Right hindlimb (tissue), 1 donor: ENCODE measurements around the gene FNDC7.
A peak's percentile ranks its signal among the peaks of the same experiment; 100 is the strongest.
"Not testable (repeated sequence)": the region's sequence is repeated elsewhere in the genome, so short reads cannot be mapped to it uniquely, and the experiment has no call there.

ENCODE experiments used
- DNase-seq: peaks from one replicate; pipeline ENCODE4 v3.0.0-alpha.2; 2018

Gene FNDC7

DNA sequence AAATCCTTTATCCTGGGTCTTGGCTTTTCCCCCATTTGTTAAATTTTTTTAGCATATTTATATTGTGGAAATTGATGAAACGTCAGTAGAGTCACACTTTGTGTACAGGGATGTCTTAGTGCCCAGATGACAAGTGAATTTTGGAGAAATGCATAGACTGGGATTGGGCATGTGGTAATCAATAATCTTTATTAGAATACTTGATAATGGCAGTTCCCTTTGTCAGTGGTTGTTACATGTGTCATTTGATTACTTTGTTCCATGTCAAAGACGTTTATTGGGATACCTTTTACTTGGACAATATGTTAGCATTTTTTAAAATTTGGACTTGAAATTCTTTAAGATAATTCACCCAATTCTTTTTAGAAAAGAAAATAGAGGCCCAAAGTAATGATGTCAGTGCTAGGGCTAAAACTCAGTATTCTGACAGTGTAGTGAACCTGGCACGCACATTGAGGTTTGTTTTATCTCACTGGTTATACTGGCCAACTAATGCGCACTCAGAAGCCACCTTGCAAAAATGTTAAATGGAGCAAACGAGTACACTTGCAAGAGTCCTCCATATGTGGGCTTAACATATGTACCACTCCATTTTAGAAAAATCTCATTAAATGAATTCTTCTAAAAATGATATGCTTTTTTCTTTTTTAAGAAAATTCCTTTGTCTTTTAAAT, 11.4 kb upstream of the FNDC7 start:
- no peak for DNase-seq

DNA sequence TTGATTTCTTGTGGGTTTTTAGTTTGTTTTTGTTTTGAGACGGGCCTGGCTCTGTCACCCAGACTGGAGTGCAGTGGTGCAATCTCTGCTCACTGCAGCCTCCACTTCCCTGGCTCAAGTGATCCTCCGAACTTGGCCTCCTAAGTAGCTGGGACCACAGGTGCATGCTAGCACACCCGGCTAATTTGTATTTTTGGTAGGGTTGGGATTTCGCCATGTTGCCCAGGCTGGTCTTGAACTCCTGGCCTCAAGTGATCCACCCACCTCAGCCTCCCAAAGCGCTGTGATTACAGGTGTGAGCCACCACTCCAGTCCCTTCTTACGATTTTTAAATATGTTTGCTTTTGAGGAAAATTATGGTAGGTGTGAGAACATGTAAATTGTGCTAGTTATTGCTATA, 10.6 kb upstream of the FNDC7 start:
- not testable (repeated sequence) for DNase-seq

DNA sequence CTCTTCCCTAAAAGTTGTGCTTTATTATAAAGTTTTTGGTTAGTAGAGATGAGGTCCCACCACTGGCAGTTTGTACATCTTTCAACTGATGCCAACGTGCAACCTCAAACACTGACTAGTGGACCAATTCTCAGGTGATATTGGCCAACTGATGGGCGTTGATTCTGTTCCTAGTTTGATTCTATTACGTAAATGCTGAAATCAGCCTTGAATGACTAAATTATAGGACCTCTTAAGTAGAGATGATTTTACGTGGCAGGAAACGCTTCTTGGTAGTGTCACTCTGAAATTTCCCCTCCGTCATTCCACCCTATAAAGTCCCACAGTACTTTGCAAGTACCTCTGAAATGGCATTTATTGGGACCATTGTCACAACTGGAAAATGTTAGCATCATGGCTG, 8.8 kb upstream of the FNDC7 start:
- no peak for DNase-seq

DNA sequence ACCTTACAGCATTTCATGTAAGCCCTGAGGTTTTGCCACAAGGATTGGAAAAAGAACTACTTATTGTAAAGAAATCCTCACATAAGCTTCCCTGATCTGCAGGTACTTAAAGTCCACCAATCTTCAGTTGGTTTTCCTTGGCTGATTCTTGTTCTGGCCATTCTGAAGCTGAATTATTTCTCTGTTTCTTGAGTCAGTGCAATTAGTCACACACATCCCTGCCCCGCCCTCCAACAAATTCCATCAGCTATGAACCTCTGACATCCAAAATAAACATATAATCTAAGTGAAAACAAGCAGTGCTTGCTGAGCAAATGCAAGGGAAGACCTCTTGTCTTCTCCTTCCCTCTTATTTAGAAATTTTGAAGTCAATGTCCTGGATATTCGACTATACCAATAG, 8.2 kb upstream of the FNDC7 start:
- DNase-seq, result no peak

DNA sequence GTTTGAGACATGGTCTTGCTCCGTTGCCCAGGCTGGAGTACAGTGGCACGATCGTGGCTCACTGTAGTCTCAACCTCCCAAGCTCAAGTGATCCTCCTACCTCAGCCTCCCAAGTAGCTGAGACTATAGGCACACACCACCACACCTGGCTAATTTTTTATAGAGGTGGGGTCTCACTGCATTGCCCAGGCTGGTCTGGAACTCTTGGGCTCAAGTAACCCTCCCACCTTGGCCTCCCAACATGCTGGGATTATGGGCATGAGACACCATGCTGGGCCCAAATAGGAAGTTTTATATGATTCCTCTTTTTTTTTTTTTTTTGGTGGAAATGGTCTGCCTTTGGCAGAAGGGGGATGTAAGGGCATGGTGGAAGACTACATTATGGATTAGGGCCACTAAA, 6.1 kb upstream of the FNDC7 start:
- DNase-seq, result no peak

DNA sequence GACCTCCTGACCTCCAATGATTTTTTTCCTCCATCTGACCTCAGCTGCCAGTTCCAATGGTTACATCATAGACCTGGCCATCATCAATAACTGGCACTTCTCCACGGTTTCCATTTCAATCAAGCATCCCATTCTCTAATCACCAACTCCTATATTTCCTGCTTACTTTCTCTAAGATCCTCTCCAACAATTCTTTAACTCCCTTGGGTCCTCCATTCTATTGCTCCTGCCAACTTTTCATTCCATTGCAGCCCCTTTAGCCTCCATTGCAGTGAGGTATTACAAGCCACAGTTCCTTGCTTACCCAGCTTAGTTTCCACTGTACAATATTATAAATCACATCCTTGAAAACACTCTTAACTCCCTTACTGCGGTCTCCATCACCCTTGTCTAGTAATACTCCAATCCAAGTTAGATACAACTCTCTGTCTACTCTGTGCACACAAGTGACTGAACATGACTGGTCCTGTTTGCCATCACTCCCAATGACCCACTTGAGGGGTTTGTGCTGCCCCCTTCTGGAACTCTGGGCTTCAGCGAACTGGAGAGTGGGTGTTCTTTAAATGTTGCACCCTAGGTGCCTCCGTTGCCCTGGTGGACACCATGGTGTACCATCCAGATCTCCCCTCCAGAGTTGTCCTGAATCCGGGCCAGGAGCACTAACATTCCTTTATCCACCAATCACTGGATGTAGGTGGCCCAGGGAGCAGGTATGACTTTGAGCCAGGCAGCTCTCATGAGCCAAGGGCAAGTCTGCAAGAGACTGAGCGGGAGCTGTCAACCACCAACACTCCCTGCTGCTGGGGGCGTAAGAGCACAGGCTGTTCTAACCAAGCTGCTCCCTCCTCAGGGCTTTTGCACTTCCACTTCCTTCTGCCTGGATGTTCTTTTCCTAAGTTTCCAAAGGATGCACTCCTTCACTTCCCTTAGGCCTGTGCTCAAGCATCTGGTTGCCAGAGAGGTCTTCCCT, 3.7 kb upstream of the FNDC7 start:
- no peak for DNase-seq

DNA sequence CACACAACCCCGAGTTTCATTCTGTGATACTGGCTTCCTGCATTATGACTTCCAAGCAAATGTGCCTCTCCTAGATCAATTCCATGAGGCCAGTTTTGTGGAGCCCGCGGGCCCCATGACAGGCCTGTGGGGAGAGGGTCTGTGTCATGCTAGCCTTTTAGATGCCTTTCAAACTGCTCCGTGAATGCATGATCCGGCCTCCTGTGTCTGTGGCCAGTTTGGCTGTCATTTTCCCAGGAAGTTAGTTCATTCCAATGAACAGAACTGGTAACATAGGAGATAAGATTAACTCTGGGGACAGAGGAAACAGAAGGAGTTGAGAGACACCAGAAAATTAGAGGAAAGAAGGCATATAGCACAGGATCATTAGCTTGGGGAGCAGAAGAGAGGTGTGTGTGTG, 3.2 kb downstream of the FNDC7 start:
- DNase-seq, result no peak

DNA sequence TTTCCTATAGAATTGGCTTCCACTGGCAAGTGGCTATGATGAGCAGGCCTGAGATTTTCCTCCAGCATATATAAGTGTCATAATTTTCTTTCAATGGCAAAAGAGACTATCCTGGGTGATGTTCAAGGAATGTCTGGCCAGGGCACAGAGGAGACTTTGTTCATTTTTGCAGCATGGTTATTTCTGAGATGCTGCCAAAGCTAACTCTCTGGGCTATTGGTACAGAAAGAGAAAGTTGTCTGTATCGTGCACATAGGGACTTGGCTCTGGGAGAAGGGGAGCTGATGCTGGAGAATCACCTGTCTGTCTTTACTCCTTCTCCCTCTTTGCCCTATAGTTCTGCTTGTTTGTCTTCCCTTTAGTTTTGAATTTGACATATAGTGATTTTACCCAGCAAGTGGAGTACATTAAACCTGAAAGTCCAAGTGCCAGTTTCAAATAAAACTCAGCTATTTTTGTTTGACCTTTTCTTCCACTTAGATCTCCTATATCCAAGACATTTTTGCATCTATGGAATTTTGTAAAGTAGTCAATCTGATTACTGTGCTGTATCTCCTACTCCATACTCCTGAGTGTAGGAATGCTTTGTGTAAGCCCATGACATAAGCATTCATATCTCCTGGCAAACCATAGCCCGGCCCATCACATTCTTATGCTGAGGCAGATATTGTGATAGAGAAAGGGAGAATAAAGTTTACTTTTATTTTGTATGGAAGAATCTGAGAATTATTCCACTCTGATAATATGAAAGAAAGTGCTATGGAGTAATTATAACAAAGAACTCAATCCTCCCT, 3.9 kb downstream of the FNDC7 start:
- no peak for DNase-seq

DNA sequence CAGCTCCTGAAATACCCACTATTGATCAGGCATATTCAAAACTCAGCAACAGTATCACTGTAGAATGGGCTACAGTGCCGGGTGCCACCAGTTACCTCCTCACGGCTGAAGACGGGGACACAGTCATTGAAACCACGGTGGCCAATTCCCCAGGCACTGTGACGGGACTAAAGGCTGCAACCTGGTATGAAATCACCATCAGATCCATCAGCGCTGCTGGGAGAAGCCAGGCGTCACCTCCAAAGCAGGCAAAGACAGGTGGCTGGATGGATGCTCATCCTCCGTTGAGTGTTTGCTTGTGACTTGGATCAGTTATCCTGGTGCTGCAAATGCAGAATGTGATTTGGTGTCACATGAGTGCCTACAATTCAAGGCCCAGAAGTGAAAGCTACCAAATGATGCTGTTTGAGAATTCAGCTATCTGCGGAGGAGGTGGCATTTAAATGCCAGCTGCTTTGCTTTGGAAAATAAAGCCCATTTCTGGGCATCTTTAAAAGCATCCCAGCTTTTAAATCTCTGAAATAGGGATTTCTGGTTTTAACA, 5.1 kb downstream of the FNDC7 start:
- no peak for DNase-seq

DNA sequence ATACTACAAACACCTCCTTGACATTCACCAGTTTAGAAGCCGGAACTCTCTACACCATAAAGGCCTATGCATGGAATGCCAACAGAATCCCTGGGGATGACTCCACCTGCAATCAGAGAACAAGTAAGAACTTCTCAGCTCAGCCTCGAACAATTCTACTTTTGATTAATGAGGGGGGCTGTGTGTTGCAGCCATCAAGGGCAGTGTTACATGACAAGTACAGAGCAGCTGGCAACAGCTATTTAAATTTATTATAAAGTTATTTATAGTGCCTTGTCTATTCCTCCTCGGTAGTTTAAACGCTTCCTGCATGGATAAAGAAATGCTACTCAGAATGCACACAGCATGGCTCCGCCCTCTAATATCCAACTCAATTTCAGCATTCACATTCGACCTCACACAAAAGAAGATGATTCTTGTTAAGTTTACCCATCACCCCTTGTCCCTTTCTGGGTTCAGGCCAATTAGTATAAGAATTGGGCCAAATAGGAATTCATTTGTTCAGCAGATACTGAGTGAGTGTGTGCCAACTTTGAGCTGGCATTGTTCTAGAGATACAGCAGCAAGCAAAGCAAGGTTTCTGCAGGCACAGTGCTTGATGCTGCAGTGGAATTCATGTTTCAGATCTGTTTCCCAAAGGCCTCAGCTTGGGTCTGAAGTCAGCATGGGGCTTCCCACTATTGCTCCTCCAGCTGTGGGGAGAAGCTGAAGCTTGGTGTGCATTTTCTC, 6.4 kb downstream of the FNDC7 start:
- DNase-seq, result no peak

DNA sequence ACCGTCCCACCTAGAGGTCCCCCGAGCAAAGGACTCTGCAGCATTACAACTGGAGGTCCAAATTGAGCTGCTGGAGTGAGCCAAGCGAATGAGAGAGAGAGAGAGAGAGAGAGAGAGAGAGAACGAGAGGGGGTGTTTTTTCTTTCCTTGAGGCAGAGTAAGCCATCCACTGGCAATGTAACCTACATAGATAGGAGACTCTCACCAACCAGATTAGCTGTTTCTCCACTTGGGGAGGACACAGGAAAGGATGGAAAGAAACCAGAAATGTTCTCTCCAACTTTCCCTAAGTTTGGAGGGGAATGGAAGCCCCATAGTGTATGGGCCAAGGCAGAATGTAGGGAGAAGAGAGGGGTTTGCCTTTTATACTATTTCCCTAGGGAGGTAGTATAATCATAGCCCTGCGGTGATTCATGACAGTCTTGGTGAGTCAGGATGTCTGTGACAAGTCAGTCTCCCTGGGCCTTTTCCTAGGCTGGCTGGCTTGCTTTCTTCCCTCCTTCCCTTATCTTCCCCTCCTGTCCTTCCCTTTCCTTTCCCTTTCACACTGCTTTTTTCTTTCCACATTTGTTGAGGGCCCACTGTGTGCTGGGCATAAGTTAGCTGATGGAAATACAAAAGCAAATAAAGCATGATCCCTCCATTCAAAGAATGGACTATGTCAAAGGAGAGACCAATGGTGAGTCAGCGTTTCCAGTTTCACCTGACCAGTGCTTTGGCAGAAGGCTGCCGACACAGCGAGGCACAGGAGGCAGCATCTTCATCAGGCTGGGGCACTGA, 7.1 kb downstream of the FNDC7 start:
- DNase-seq, result no peak

DNA sequence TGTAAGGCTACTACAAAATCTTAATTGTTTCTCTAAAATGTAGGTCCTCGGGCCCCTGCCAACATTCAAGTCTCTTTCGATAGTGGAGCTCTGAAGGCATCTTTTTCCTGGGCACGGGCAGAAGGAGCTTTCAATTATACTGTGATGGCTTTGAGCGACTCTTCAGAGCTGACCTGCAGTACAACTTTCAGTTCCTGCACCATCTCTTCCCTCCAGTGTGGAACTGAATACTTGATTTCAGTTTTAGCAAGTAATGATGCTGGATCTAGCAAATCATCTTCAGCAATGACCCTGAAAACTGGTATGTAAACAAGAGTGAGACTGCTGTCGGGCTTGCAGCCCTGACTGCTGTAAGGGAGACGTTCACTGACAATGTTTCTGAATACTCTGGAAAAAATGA, 9.6 kb downstream of the FNDC7 start:
- no peak for DNase-seq

DNA sequence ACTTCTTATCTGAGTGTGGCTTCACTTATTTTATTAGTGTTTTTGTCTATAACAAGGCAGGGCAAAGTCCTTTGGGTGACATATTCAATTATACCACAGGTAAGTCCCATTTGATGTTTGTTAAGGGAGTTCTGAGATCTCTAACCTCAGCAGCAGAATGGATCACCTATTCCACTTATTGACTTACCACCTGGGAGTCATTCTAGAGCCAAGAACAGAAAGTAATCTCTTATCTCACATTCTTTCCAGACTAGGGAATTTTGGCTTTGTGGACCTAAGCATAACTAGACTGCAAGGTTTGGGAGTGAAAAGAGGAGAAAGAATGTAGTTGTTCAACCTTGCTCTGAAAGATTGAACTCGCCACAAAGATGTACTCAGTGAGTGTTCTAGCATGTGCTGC, 13.2 kb downstream of the FNDC7 start:
- no peak for DNase-seq

DNA sequence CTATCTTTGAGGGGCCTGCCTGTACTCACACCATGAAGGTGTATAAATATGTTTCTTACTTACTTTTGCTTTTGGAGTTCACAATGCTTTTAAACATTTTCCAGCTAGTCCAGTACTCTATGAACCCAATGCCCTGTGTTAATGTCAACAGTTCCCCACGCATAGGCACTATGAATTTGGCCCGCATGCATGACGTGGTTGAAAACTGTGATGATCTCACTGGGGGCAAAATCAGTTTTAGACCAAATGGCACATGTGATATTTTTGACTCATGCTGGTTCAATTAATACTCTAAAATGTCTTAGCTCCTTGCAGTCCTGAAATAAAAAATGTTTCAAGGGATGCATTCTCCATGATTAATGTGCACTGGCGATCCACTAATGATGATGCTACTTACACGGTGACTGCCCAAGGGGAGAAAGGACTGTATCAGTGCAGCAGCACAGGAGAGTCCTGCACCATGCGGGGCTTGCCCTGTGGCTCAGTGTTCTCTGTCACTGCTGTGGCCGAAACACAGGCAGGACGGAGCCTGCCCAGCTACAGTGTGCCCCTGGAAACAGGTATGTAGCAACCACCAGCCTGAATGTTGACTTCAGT, 15.7 kb downstream of the FNDC7 start:
- no peak for DNase-seq

DNA sequence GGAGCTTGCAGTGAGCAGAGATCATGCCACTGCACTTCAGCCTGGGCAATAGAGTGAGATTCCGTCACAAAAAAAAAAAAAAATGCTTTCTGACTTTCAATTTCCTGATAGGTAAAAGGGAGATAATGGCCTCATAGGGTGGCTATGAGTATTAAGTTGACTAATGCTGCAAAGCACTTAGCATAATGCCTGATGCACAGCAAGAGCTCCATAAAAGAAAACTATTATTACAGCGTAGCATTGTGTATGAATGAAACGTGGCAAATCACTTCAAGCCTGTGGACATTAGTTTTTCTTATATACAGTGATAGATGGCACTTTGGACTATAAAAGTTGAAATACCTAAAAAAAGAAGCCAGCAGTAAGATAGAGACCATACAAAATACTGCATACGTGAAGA, 16.8 kb downstream of the FNDC7 start:
- DNase-seq, result no peak

DNA sequence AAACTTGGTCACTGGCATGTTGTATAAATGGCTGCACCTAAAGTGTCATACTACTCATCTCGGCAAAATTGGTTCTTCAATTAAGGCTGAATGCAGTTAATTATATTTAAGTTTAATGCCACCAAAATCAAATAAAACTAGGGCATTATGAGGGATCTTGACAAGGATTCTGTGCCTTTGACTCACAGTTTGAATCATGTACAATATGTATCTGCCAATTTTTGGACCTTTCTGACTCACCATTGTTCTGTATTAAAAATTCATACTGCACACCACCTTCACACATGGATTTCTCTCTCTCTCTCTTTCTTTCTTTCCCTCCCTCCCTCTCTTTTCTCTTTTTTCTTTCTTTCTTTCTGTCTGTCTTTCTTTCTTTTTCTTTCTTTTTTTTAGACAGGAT, 19.7 kb downstream of the FNDC7 start:
- no peak for DNase-seq

DNA sequence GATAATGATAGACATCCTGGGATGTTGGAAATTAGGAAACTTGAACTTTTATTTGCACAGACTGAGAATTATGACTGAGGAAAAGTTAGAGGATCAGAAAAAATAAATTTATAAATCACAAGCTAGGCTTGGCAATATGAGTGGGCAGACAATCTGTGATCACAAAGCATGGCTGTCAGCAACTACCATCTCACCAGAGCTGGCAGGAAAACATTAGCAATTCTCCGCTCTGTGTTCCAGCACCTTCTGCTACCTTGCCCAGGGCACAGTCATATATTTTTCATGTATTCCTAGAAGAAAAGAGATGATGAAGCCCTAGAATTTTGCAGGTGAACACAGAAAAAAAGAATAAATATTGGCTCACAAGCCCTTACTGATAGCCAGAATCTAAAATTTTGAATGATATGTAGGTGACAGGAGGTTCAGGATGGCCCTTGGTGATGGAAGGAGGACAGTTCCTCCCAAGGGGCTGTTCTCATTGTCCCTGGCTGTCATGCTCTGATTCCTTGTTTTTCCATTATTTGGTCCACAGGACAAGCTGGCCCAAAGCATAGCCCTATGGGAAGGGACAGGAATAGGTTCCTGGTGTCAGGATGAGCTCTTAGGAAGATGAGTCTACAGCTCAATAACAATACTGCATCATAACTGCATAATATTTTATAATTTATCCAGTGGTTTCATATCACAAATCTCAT, 21.6 kb downstream of the FNDC7 start:
- DNase-seq, result no peak

DNA sequence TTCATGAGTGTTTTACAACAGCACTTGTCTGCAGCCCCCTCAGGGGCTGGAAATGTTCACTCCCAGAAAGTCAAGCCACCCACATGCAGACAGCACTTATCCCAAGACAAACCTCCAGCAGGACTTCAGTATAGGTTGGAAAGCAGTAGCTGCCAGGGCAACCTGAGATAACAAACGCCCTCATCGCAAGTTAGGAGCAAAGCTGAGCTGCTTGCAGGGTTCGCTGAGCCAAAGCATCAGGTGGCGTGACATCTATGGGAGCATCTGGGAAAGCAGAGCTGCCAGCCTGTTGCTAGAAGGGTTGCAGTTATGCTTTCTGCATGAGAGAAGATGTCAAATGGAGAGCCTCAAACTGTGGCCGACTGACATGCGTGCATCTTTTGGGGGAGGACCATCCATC, 29.5 kb downstream of the FNDC7 start:
- DNase-seq, result no peak

DNA sequence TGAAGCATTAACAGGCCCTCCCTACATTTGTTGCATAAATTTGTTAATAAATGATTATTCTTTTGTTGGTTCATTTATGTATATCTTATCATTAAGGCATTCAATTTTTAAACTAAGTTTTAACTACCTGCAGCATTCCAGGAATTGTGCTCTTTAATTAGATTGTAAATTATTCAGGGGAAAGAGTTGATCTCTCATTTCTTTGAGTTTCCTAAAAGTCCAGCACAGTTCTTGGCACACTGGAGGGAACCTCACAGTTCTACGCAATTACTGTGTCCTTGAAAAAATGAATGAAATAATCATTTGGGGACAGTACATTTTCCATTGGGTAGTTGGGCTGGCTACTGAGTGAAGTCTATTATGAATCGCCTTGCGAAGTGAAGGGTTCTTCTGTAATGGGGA, 33.3 kb downstream of the FNDC7 start:
- no peak for DNase-seq

DNA sequence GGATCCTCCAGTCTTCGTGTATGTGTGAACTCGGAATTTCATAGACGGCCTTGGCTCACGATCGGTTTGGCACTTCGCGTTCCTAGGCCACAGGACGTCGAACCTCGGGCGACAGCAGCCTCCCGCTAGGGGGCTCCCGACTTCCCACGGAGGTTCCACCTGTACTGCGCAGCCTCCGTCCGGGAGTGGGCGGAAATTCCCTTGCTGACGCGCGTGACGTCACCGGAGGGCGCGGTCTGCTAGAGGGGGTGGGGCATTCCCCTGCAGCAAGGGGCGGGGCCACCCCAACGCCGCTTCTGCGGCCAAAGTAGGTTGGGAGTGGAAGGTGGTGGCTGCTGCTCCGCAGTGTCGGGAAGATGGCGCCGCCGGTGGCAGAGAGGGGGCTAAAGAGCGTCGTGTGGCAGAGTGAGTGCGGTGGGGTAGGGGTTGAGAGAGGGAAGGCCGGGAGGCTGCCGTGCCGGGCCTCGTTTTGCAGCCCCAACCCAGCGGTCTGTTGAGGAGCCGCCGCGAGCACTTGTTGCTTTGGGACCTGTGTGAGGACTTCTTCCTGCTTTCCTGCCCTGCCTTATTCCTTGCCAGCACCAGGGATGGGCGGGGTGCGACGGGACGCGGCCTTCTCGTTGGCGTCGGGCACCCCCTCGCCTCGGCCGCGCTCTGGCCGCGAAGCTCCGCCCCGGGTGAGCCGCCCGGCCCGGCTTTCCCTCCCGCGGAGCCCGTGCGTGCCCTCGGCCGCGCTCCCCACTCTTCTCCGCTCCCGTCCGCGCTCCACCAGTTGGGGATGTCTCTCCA, 33.9 kb downstream of the FNDC7 start, which contains the start of gene STXBP3:
Gene STXBP3, plus strand, starts transcription at position 293 of the 789 bp plus-strand sequence. Its CDS starts 64 bp downstream, at position 357.
- DNase-seq, result peak; percentile 98
